GM23338 (cell line): Measurements from ENCODE around the gene URM1.

Source experiments
- CREB1 ChIP-seq: fragments of 250-450 bp; sonication (Bioruptor Pico); IDR thresholded peaks from 2 replicates; pipeline ENCODE4 v1.5.0; 2020; ENCODE audit warnings: low read depth, mild to moderate bottlenecking, moderate library complexity
- CTCF ChIP-seq, 2 experiments: fragments of 200-600 bp in 1 of 2; sonication (generic) in 1 of 2; conservative IDR thresholded peaks; 2 replicates each; pipeline versions ENCODE4 v1.5.1 to v1.6.1; 2016 to 2017; ENCODE audit warnings: antibody characterized with exemption in 2 of 2, low read depth in 2 of 2, mild to moderate bottlenecking in 2 of 2, moderate library complexity in 1 of 2
- EZH2 ChIP-seq: fragments of 200-600 bp; sonication (generic); IDR thresholded peaks from one replicate; pipeline ENCODE4 v1.8.0; 2017; ENCODE audit warnings: antibody characterized with exemption, mild to moderate bottlenecking, low read depth; ENCODE audit not compliant: unreplicated experiment
- EZH2phosphoT487 ChIP-seq: fragments of 200-600 bp; sonication (generic); IDR thresholded peaks from one replicate; pipeline ENCODE4 v1.8.1; 2018; ENCODE audit warnings: antibody characterized with exemption; ENCODE audit not compliant: unreplicated experiment
- JUNB ChIP-seq: IDR thresholded peaks from one replicate; pipeline ENCODE4 v1.6.1; 2016; ENCODE audit warnings: antibody characterized with exemption; ENCODE audit not compliant: unreplicated experiment
- POLR2AphosphoS5 ChIP-seq: IDR thresholded peaks from 2 replicates; pipeline ENCODE4 v1.6.1; 2016; ENCODE audit warnings: antibody characterized with exemption, low read depth
- REST ChIP-seq: IDR thresholded peaks from one replicate; pipeline ENCODE4 v1.6.1; 2018; ENCODE audit warnings: antibody characterized with exemption; ENCODE audit not compliant: unreplicated experiment
- STAT1 ChIP-seq: IDR thresholded peaks from one replicate; pipeline ENCODE4 v1.6.1; 2016; ENCODE audit warnings: antibody characterized with exemption; ENCODE audit not compliant: unreplicated experiment

GRCh38 chr9:128358861-128359260 is 12.3 kb upstream of the URM1 start:
- TF ChIP-seq EZH2phosphoT487 (no peak), REST (no peak), CTCF (conservative IDR thresholded peaks at IDR 0.05; ENCODE audit: low read depth in 2 of 2) (no peak), EZH2 (no peak), POLR2AphosphoS5 (no peak), JUNB (no peak), STAT1 (no peak), CREB1 (CRISPR knock-in tag) (no peak)
